Measurements from ENCODE around the gene ATXN3L.

DNA sequence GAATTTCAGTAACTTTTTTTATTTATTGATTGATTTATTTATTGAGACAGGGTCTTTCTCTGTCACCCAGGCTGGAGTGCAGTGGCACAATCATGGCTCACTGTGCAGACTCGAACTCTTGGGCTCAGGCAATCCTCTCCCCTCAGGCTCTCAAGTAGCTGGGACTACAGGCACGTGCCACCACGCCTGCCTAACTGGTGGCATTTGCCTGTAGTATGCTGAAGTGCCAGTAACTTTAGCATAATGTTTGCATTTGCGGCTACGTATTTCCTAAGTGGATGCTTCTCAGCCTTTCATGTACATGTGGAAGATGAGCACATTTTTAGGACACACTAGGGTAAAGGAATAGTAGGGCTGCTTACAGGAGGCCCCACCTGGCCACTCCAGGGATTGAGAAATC lies 45.3 kb upstream of the ATXN3L start:
- TF ChIP-seq CTCF (IDR thresholded peaks at IDR 0.05): no peak
- TF ChIP-seq POLR2AphosphoS5 (IDR thresholded peaks at IDR 0.05): no peak
- TF ChIP-seq EP300 (IDR thresholded peaks at IDR 0.05): no peak

Data from sigmoid colon (tissue), 4 donors.